ENCODE data around the gene GPSM1.
A peak's percentile ranks its signal among the peaks of the same experiment; 100 is the strongest.

GPSM1 gene

GRCh38 chr9:136363949-136364748, 36.8 kb downstream of the GPSM1 start:
- no peak for DNase-seq

GRCh38 chr9:136364942-136365774, 37.8 kb downstream of the GPSM1 start:
- DNase-seq = no peak

- peak in 1 of 2 donors; percentile 16 for DNase-seq
Observed at GRCh38 chr9:136365775-136366222, 38.5 kb downstream of the GPSM1 start.

DNA sequence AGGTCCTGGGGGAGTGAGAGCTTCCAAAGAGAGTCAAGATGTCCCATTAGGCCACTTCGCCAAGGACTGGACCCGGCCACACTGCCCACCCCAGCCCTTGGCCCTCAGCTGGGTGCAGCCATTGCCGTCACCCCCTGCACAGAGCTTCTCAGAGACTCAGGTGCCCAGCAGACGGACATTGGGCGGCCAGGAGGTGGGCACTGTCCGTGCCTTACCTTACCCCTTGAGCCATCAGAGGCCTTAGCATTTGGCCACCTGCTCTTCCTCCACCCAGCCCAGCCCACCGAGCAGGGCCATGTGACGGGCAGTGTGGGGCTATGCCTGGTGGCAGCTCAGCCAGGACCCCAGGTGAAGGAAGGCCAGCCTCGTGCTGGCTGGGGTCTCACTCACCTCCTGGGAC, 39.5 kb downstream of the GPSM1 start:
- DNase-seq = no peak

DNA sequence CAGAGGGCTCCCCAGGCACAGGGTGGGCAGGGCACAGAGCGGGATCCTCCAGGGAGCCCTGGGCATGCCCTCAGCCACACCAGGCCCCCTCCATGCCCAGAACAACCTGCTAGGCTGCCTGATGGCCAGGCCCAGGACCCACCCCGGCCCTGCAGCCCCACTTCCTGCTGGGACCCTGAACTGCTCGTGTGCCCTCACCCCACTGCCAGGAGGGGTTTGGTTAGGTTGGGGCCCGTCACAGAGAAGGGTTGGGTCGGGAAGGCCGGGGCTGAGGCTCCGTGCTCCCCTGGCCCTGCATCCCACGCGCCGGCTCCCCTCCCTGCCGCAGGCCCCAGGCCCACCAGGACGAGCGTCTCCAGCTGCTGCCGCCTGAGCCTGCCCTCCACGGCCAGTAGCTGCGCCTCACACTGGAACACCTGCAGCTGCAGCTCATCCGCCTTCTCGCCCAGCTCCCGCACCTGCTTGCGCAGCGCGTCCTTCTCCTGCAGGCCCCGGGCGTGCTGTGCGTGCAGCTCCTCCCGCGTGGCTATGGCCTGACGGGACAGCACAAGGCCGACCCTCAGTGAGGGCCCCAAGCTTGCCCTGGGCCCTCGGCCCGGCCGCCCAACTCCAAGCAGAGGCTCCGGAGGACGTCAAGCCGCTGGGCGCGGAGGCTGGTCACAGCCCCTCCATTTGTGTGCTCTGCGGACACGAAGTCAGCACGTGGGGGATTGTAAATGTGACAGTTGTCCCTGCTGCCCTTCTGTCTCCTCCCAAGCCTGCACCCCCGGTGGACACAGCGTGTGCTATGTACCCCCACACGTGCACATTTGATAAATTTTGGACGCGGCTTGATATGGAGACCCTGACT, 40.2 kb downstream of the GPSM1 start:
- no peak for DNase-seq

GRCh38 chr9:136368190-136368589, 40.9 kb downstream of the GPSM1 start:
- DNase-seq = no peak

GRCh38 chr9:136370037-136370436, 42.7 kb downstream of the GPSM1 start:
- DNase-seq = no peak

GRCh38 chr9:136370687-136371532, 43.6 kb downstream of the GPSM1 start:
- DNase-seq = no peak

DNA sequence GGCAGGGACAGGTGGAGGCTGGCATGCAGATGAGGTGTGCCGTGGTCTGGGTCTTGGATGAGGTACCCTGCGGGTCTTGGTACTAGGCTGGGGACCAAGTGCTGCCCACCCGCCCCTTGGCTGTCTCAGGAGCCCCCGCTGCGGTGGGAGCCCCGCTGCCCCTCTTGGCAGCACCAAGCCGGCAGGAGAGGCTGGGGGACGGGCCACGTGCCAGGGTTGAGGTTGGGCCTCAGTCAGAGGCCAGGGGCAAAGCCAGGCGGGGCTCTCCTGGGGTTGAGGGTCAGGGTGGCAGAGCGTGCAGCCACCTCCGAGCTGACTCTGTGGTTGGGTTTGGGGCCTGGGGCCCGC, 44.2 kb downstream of the GPSM1 start:
- DNase-seq = no peak

DNA sequence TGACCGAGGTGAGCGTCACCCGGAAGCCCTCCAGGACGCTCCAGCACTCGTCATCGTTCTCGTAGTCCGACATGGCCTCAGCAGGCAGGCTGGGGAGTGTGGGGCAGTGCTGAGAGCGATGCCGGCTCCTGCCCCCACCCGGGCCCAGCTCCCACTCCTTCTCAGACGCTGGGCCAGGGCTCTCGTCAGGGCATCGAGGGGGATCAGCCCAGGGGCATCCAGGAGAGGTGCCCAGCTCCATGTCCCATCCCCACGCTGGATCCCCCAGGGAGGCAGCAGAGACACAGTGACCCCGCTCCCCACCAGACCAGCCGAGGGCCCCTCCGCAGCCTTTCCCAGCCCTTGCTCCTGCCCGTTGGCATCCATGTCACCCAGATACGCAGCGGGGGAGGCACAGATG, 44.7 kb downstream of the GPSM1 start:
- DNase-seq = no peak

- DNase-seq = peak; percentile 25 to 32
Observed at GRCh38 chr9:136372561-136373299, 45.4 kb downstream of the GPSM1 start.

- peak; percentile 26 to 36 for DNase-seq
Observed at GRCh38 chr9:136373300-136374182, 46.2 kb downstream of the GPSM1 start, which contains the start of gene CARD9. CARD9 (minus strand) TSS chr9:136373669; CDS start chr9:136372078, 1,591 bp downstream.

DNA sequence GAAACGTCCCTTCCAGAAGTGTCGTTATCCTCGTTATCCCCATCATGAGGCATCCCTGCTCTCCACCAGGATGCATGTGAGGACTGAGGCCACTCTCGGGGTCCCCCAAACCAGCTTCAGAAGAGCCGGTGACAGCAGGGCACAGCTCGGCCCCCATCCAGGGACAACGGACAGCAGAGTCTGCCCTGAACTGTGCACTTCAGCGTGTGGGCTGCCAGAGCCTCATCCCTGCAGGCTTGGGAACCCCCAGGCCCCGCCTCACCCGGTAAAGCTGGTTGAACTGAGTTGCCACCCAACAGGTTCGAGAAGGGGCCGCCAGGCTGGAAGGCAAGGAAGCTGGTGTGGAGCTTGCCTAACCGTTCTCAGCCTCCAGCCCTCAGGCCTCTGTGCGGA, 46.8 kb downstream of the GPSM1 start:
- no peak for DNase-seq

DNA sequence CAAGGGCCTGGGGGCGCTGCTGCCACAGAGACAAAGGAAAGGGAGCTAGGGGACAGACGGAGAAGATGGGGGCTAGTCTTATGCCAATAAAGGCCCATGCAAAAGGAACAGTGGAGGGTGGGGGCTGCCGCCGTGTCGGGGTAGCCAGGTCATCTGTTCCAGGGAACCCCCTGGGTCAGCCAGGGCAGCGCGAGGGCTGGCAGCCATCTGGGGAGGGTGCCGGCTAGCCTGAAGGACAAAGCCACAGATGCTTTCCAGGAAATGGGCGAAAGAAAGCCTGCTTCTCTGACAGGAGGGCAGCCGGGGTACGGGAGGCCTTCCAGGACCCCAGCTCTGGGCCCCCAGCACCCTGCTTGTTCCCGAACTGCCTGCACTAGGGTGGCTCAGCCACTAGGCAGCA, 47.8 kb downstream of the GPSM1 start:
- no peak for DNase-seq

DNA sequence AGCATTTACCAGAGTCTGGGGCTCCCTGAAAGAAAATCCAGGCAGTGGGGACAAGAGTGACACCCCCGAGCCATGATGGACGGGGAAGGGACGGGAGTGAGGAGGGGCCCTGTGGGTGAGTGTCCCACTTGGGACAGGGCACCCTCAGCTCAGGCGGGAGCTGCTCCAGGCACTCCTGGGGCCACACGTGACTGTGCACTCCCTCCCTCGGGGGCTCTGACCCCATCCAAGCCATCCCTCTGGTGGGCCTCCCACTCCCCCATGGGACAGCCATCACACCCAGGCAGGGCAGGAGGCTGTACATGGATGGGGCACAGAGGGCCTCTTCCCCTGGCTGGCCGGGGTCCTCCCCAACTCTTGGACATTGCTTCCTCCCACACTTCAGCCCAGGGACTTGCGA, 49.1 kb downstream of the GPSM1 start:
- no peak for DNase-seq

DNA sequence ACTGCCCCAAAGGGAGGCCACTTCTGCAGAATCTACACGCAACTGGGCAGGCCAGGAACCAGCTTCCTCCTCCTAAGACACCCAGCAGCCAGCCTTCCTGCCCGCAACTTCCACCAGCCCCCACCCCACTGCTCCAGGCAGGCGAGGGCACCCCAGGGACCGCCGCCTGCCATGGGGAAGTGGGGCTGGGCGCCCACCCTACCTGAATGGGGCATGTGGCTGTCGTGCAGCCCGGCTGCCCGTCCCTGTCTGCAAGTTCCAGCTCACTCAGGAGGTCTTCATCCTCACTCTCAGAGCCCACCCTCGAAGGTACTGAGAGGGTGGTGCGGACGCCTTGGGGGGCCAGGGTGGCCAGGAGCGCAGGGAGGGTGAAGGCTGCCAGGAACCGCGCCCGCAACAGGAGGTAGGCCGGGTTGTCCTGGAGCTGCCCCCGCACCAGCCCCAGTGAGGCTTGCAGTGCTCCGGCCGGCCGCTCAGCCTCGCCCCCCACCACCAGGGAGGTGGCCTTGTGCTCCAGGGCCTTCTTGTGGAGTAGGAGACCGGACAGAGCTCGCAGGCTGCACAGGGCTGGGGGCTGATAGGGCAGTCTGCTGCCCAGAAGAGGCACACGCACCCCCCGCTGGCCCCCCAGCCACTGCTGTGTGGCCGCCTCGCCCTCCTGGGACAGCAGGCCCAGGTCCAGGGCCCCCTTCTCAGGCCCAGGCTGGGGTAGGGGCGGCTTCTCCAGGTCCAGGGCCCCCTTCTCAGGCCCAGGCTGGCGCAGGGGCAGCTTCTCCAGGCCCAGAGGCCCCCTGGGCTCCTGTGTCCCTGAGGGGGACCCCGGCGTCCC, 50.2 kb downstream of the GPSM1 start:
- DNase-seq = no peak

DNA sequence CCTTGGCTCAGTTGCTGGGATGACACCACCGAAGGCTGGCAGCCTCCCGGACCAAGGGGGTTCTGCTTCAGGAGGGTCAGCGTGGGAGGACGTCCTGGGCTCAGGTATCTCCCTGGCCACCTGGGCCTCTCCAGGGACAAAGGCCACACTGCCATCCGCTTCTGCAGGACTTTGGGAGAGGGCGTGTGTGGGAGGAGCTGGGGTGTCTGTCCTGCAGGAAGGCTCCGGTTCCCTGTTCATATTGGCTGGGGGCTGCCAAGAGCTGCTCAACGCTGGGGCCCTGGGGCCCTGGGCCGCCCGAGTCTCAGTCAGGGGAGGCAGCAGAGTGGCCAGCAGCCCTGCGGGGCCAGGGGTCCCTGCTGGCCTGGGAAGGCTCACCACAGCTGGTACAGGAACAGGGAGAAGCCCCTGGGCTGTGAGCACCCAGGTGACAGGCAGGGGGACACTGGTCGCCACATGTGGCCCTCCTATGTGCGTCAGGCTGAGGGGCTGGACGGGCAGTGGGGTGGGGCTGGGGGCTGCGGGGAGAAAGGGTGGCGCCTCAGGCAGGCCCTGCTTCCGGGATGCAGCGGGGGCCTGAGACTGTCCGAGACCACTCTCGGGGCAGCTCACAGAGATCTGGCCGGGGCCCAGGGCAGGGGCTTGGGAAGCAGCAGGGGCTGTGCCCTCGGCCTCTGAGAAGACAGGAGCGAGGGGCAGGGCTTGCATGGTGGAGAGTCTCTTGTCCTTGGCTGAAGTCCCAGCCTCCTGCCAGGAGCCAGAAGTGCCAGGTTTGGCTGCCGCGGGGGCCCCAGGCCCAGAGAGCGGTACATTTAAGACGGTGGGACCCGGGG, 51.0 kb downstream of the GPSM1 start:
- DNase-seq = no peak

- DNase-seq = no peak
Observed at GRCh38 chr9:136379003-136379287, 51.6 kb downstream of the GPSM1 start.

DNA sequence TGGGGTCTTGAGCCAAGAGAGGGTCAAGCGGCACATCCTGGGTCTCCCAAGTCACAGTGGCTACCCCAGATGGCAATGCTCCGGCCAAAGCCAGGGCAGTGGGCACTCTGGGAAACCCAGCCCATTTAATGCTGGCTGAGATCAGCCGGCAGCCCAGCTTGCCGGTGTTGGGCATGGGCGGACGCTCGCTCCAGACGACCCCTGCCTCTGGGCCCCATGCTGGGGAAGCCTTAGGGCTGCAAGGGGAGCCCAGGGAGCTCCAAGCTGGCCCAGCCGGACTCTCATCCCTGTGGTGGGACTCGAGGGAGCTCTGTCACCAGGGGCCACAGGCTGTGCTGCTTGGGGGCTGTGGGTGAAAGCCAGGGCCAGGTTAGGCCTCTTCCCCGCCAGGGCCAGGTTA, 52.1 kb downstream of the GPSM1 start:
- no peak for DNase-seq
